Measurements from ENCODE around the gene ZNF93.

- TF ChIP-seq, protein P1, sequence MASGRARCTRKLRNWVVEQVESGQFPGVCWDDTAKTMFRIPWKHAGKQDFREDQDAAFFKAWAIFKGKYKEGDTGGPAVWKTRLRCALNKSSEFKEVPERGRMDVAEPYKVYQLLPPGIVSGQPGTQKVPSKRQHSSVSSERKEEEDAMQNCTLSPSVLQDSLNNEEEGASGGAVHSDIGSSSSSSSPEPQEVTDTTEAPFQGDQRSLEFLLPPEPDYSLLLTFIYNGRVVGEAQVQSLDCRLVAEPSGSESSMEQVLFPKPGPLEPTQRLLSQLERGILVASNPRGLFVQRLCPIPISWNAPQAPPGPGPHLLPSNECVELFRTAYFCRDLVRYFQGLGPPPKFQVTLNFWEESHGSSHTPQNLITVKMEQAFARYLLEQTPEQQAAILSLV (tag; IDR thresholded peaks at IDR 0.05) = no peak
- TF ChIP-seq HNRNPLL (IDR thresholded peaks at IDR 0.05; ENCODE audit: low read depth, low read length, poor library complexity, severe bottlenecking) = no peak
- no peak for TF ChIP-seq GABPB2 (CRISPR knock-in tag; conservative IDR thresholded peaks at IDR 0.05)
- no peak for TF ChIP-seq FOXA1 (IDR thresholded peaks at IDR 0.05; ENCODE audit: borderline replicate concordance)
- TF ChIP-seq POLR2AphosphoS5 (IDR thresholded peaks at IDR 0.05; ENCODE audit: control insufficient read depth, insufficient read depth, low read depth, low read length) = no peak
- no peak for TF ChIP-seq SRF (CRISPR knock-in tag; IDR thresholded peaks at IDR 0.05)
- TF ChIP-seq, protein P2, sequence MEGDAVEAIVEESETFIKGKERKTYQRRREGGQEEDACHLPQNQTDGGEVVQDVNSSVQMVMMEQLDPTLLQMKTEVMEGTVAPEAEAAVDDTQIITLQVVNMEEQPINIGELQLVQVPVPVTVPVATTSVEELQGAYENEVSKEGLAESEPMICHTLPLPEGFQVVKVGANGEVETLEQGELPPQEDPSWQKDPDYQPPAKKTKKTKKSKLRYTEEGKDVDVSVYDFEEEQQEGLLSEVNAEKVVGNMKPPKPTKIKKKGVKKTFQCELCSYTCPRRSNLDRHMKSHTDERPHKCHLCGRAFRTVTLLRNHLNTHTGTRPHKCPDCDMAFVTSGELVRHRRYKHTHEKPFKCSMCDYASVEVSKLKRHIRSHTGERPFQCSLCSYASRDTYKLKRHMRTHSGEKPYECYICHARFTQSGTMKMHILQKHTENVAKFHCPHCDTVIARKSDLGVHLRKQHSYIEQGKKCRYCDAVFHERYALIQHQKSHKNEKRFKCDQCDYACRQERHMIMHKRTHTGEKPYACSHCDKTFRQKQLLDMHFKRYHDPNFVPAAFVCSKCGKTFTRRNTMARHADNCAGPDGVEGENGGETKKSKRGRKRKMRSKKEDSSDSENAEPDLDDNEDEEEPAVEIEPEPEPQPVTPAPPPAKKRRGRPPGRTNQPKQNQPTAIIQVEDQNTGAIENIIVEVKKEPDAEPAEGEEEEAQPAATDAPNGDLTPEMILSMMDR (IDR thresholded peaks at IDR 0.05 in 2 of 3, conservative IDR thresholded peaks at IDR 0.05 in 1 of 3; ENCODE audit: insufficient read depth in 2 of 3, low read depth in 1 of 3, low read length in 3 of 3) = no peak
- TF ChIP-seq PTTG1 (tag; IDR thresholded peaks at IDR 0.05; ENCODE audit: low read depth) = no peak
- peak; percentile 41; the same call in 1 of the 2 replicates for TF ChIP-seq FOXM1 (IDR thresholded peaks at IDR 0.05; ENCODE audit: low read depth)
- TF ChIP-seq FOXM1 (CRISPR knock-in tag; IDR thresholded peaks at IDR 0.05; ENCODE audit: low read depth) = no peak
- no peak for TF ChIP-seq TCF7 (IDR thresholded peaks at IDR 0.05; ENCODE audit: borderline replicate concordance)
- no peak for TF ChIP-seq ETV5 (CRISPR knock-in tag; IDR thresholded peaks at IDR 0.05; ENCODE audit: low read depth)
- TF ChIP-seq HMG20A (CRISPR knock-in tag; conservative IDR thresholded peaks at IDR 0.05) = no peak
- no peak for TF ChIP-seq DNMT1 (IDR thresholded peaks at IDR 0.05)
- TF ChIP-seq SMARCA5 (IDR thresholded peaks at IDR 0.05) = no peak
These were observed 43.3 kb downstream of the ZNF93 start for GRCh38 chr19:19943848-19944582.

Data from K562 (cell line).